ENCODE data around the gene ACSM3. TPM values are rescaled to one million over a fixed set of nuclear protein-coding genes. Genes with fewer than 3 reads are reported as not detected.

The ACSM3 gene
- total and polyA plus RNA-seq, 10 of the 15 experiments (the other 5 are each of a cell fraction or from before 2014, with no cell fraction given): 4.9 to 21.0 (median 7.0) TPM

- ChIA-PET RAD21 (ENCODE audit: unreplicated experiment) (no interaction called here), POLR2A (no interaction called here), SMC1A (ENCODE audit: uncharacterized antibody, unreplicated experiment) (interaction anchor here (0.9 kb wide), 1 partner anchor 16 kb away, joined by 3 read pairs; no protein-coding TSS in a partner anchor), CTCF (interaction anchor here (0.6 kb wide), 1 partner anchor 1652 kb away, joined by 7 read pairs; no protein-coding TSS in a partner anchor)
- no peaks in the 10 kb centered on the region for H4K20me1 ChIP-seq (ENCODE audit: control insufficient read depth, insufficient read depth)
- H3K36me3 ChIP-seq (ENCODE audit: control insufficient read depth in 2 of 2, insufficient read depth in 2 of 2, low read length in 1 of 2): no peaks in the 10 kb centered on the region
- DNase-seq (ENCODE audit: low read depth, low spot score) (no peak), ATAC-seq (no peak), FAIRE-seq (no peak)
- H3K9ac ChIP-seq (ENCODE audit: control insufficient read depth, insufficient read depth, low read length): no peak overlapping the region
- no peak overlapping the region for H3K4me3 ChIP-seq
- 66% methylated on average over 2 of the region's 2 CpGs for WGBS (ENCODE audit: insufficient coverage, insufficient replicate concordance, low lambda C conversion rate, missing lambda C conversion rate)
- peaks cover 2% of the 10 kb centered on the region; the same call in 1 of the 2 replicates for H3K4me1 ChIP-seq (ENCODE audit: control insufficient read depth, insufficient read depth, low read length)
- no peak overlapping the region for H2AFZ ChIP-seq (ENCODE audit: control insufficient read depth, low read depth, low read length)
- H3K27ac ChIP-seq (ENCODE audit: control insufficient read depth, insufficient read depth): no peak overlapping the region
- intact Hi-C loops (cut with micrococcal nuclease; ENCODE audit: unreplicated experiment) (no loop called here), in situ Hi-C loops (cut with MboI) (no loop called here)
- H3K79me2 ChIP-seq (ENCODE audit: control insufficient read depth, insufficient read depth, low read length): no peaks in the 10 kb centered on the region
- BruUV-seq (replicated peaks): no TSS peak
- H3K9me3 ChIP-seq (replicated peaks; ENCODE audit: control insufficient read depth, insufficient read depth, low read length): peaks cover 2% of the 10 kb centered on the region; the same call in 1 of the 3 replicates
- H3K27me3 ChIP-seq (replicated peaks in 1 of 2; ENCODE audit: control insufficient read depth in 2 of 2, insufficient read depth in 2 of 2, low read length in 1 of 2): no peaks in the 10 kb centered on the region
- no peak overlapping the region for H3K4me2 ChIP-seq (ENCODE audit: control insufficient read depth, insufficient read depth)
- no peak for TF ChIP-seq EP300 (IDR thresholded peaks at IDR 0.05; ENCODE audit: borderline replicate concordance in 1 of 2, control insufficient read depth in 1 of 2, low read depth in 2 of 2, low read length in 2 of 2)
- no peak for TF ChIP-seq PBX3 (IDR thresholded peaks at IDR 0.05; ENCODE audit: insufficient replicate concordance, low read depth, low read length)
- no peak for TF ChIP-seq MEF2A (IDR thresholded peaks at IDR 0.05; ENCODE audit: insufficient read depth, low read depth, low read length)
- TF ChIP-seq DPF2 (IDR thresholded peaks at IDR 0.05): no peak
- TF ChIP-seq ETV6 (conservative IDR thresholded peaks at IDR 0.05 in 1 of 2, IDR thresholded peaks at IDR 0.05 in 1 of 2; ENCODE audit: borderline replicate concordance in 1 of 2, low read depth in 1 of 2): no peak
- no peak for TF ChIP-seq TBL1XR1 (IDR thresholded peaks at IDR 0.05; ENCODE audit: low read depth, low read length)
- no peak for TF ChIP-seq CEBPZ (IDR thresholded peaks at IDR 0.05; ENCODE audit: low read depth, low read length)
- no peak for TF ChIP-seq RAD51 (IDR thresholded peaks at IDR 0.05)
- no peak for TF ChIP-seq BCLAF1 (IDR thresholded peaks at IDR 0.05)
- TF ChIP-seq BRCA1 (IDR thresholded peaks at IDR 0.05; ENCODE audit: low read depth, low read length): no peak
- TF ChIP-seq ZBTB4 (CRISPR knock-in tag; IDR thresholded peaks at IDR 0.05): no peak
- no peak for TF ChIP-seq HCFC1 (IDR thresholded peaks at IDR 0.05; ENCODE audit: low read length)
- no peak for TF ChIP-seq NR2C2 (IDR thresholded peaks at IDR 0.05; ENCODE audit: borderline replicate concordance, control insufficient read depth, insufficient read length, low read depth)
Observed at GRCh38 chr16:20760346-20760745, 3.5 kb upstream of the ACSM3 start.
